ENCODE results near the gene GATA3. TPM values are rescaled to one million over a fixed set of nuclear protein-coding genes. Genes with fewer than 3 reads are reported as not detected.

The GATA3 gene
- total RNA-seq, 3 donors from 2014 or later, result 0.48 to 36.4 (median 28.2) TPM

DNA sequence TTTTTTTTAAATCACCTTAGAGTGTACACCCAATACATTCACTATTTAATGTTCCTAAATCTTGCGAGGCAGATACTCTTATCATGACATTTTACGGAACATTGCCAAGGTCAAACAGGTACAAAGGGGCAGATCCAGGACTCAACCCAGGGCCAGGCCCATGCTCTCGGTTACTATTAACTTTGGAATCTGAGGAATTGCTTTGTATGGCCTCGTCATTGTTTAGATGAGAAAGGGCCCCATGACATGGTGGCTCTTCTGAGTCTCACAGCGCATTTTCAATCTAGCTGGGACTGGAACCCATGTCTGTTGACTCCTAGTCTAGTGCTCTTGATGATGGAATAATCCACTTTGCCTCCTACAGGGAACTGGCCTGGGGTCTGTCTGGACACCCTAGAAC lies 59.1 kb downstream of the GATA3 start:
- DNase-seq (ENCODE audit: low spot score in 2 of 2), result no peak
- no peak overlapping the region for H3K4me3 ChIP-seq
- H3K27me3 ChIP-seq, result no peaks in the 10 kb centered on the region
- no peaks in the 10 kb centered on the region for H3K36me3 ChIP-seq
- H3K4me1 ChIP-seq, result no peaks in the 10 kb centered on the region
- H3K27ac ChIP-seq, result no peak overlapping the region
- intact Hi-C loops (cut with DNase I; ENCODE audit: low total_unique reads), result no loop called here
- H3K9me3 ChIP-seq, result no peaks in the 10 kb centered on the region
- no peak for TF ChIP-seq POLR2AphosphoS5 (IDR thresholded peaks at IDR 0.05)
- TF ChIP-seq, protein P1, sequence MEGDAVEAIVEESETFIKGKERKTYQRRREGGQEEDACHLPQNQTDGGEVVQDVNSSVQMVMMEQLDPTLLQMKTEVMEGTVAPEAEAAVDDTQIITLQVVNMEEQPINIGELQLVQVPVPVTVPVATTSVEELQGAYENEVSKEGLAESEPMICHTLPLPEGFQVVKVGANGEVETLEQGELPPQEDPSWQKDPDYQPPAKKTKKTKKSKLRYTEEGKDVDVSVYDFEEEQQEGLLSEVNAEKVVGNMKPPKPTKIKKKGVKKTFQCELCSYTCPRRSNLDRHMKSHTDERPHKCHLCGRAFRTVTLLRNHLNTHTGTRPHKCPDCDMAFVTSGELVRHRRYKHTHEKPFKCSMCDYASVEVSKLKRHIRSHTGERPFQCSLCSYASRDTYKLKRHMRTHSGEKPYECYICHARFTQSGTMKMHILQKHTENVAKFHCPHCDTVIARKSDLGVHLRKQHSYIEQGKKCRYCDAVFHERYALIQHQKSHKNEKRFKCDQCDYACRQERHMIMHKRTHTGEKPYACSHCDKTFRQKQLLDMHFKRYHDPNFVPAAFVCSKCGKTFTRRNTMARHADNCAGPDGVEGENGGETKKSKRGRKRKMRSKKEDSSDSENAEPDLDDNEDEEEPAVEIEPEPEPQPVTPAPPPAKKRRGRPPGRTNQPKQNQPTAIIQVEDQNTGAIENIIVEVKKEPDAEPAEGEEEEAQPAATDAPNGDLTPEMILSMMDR (IDR thresholded peaks at IDR 0.05), result no peak
- no peak for TF ChIP-seq POLR2A (IDR thresholded peaks at IDR 0.05)

DNA sequence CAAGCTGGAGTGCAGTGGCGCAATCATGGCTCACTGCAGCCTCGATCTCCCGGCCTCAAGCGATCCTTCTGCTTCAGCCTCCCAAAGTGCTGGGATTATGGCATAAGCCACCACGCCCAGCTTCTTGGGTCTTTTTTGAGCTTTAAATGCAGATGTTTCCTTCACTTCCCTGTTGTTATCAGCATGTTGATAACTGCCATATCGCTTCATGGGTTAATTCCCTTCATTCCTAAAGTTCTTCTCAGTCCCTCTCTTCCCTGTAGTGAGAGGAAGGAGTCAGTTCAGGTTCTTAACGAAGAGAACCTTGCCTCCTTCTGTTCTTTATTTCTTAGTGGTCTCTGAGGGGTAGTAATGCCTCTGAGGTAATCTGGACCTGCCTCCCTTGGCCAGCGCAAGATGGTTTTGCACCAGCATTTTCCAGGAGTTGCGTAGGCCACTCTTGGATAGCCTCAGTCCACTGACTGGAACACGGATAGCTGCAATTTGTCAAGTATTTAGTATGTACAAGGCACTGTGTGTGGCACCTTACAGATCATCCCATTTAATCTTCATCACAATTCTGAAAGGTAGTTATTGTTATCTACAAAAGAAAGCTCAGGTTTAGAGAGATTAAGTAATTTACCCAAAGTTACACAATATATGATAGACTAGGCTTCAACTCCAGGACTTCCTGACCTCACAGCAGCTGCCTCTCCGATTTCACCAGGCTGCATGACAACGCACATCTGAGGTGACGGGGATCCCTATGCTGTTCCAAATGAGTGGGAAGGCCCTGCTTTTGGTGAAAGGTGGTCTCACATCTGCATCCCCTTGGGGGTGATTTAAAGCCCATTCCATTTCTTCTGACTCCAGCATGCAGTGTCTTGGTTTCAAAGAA lies 60.5 kb downstream of the GATA3 start:
- intact Hi-C loops (cut with DNase I; ENCODE audit: low total_unique reads), result no loop called here
- TF ChIP-seq POLR2A (IDR thresholded peaks at IDR 0.05) (no peak), POLR2AphosphoS5 (IDR thresholded peaks at IDR 0.05) (no peak)
- TF ChIP-seq, protein P1 (IDR thresholded peaks at IDR 0.05), result no peak
- Histone ChIP-seq H3K4me3 (no peak overlapping the region), H3K27ac (no peak overlapping the region), H3K36me3 (no peaks in the 10 kb centered on the region), H3K27me3 (no peaks in the 10 kb centered on the region), H3K9me3 (no peaks in the 10 kb centered on the region), H3K4me1 (no peaks in the 10 kb centered on the region)
- DNase-seq (ENCODE audit: low spot score in 2 of 2), result no peak

- TF ChIP-seq, protein P1 (IDR thresholded peaks at IDR 0.05), result no peak
- TF ChIP-seq POLR2A (IDR thresholded peaks at IDR 0.05), result no peak
- no peak for TF ChIP-seq POLR2AphosphoS5 (IDR thresholded peaks at IDR 0.05)
- Histone ChIP-seq H3K4me3 (no peak overlapping the region), H3K4me1 (no peaks in the 10 kb centered on the region)
These were observed 61.1 kb downstream of the GATA3 start for GRCh38 chr10:8115618-8115980.

DNA sequence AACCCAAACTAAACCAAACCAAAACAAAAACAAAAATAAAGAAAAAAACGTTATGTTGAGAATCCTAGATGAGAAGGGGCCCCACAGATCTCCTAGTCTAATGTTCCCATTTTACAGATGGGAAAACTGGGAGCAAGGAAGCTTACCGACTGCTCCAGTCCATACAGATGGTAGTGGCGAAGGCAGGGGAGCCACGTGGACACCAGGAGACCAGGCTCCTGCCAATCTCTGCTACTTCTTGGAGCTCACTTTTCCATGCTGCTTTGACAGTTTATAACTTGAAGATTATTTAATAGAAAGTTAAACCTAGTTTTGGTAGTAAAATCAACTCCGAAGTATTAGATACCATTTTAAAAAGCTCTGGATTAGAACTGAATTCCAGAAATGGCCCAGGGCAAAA lies 62.0 kb downstream of the GATA3 start:
- Histone ChIP-seq H3K9me3 (no peaks in the 10 kb centered on the region), H3K27ac (no peak overlapping the region), H3K36me3 (no peaks in the 10 kb centered on the region), H3K27me3 (no peaks in the 10 kb centered on the region), H3K4me1 (no peaks in the 10 kb centered on the region), H3K4me3 (no peak overlapping the region)
- intact Hi-C loops (cut with DNase I; ENCODE audit: low total_unique reads), result no loop called here
- TF ChIP-seq POLR2AphosphoS5 (IDR thresholded peaks at IDR 0.05), result no peak
- TF ChIP-seq, protein P1 (IDR thresholded peaks at IDR 0.05), result no peak
- DNase-seq (ENCODE audit: low spot score in 2 of 2), result no peak

More at GRCh38 chr10:8115618-8115980, 61.1 kb downstream of the GATA3 start:
- H3K27me3 ChIP-seq, result no peaks in the 10 kb centered on the region
- H3K36me3 ChIP-seq, result no peaks in the 10 kb centered on the region
- H3K27ac ChIP-seq, result no peak overlapping the region
- intact Hi-C loops (cut with DNase I; ENCODE audit: low total_unique reads), result no loop called here
- DNase-seq (ENCODE audit: low spot score in 2 of 2), result no peak
- no peaks in the 10 kb centered on the region for H3K9me3 ChIP-seq

- DNase-seq (ENCODE audit: low spot score in 2 of 2), result no peak
- Histone ChIP-seq H3K4me3 (no peak overlapping the region), H3K9me3 (no peaks in the 10 kb centered on the region), H3K4me1 (no peaks in the 10 kb centered on the region), H3K27me3 (no peaks in the 10 kb centered on the region), H3K36me3 (no peaks in the 10 kb centered on the region), H3K27ac (no peak overlapping the region)
- TF ChIP-seq POLR2A (IDR thresholded peaks at IDR 0.05) (no peak), POLR2AphosphoS5 (IDR thresholded peaks at IDR 0.05) (no peak)
- TF ChIP-seq, protein P1 (IDR thresholded peaks at IDR 0.05), result no peak
- intact Hi-C loops (cut with DNase I; ENCODE audit: low total_unique reads), result no loop called here
These were observed 62.5 kb downstream of the GATA3 start for GRCh38 chr10:8116926-8117493.

All from breast epithelium (tissue), 4 donors.